Measurements from ENCODE around the gene EPB41L4B. TPM values are rescaled to one million over a fixed set of nuclear protein-coding genes. Genes with fewer than 3 reads are reported as not detected.

Gene EPB41L4B
- total and polyA plus RNA-seq, 4 experiments from 2014 or later = not detected

GRCh38 chr9:109203761-109204360 lies 117.0 kb downstream of the EPB41L4B start:
- H3K36me3 Mint-ChIP-seq = no peaks in the 10 kb centered on the region
- Histone ChIP-seq H3K27ac (ENCODE audit: low read depth, low read length) (no peak overlapping the region), H3K27me3 (ENCODE audit: insufficient read depth, low read length) (no peaks in the 10 kb centered on the region), H3K4me3 (ENCODE audit: low read length in 2 of 2) (no peak overlapping the region), H3K36me3 (ENCODE audit: insufficient read depth, low read length) (no peaks in the 10 kb centered on the region), H3K9me3 (ENCODE audit: control insufficient read depth in 1 of 2, low read length in 2 of 2) (no peaks in the 10 kb centered on the region), H3K4me1 (ENCODE audit: insufficient read depth, low read length) (no peaks in the 10 kb centered on the region)
- peaks cover 0 to 2% (median 0%) of the 10 kb centered on the region in 8 donors for H3K9me3 Mint-ChIP-seq
- H3K27me3 Mint-ChIP-seq = peaks cover 3 to 13% of the 10 kb centered on the region in 2 donors
- no peak overlapping the region for H3K27ac Mint-ChIP-seq
- ChIA-PET POLR2A (ENCODE audit: partially characterized antibody) (no interaction called here), CTCF (ENCODE audit: partially characterized antibody) (no interaction called here)
- intact Hi-C loops (cut with micrococcal nuclease) = no loop called here
- no peak for DNase-seq
- no peak overlapping the region for H3K4me3 Mint-ChIP-seq
- no peaks in the 10 kb centered on the region for H3K4me1 Mint-ChIP-seq

GRCh38 chr9:109199676-109200075 lies 121.2 kb downstream of the EPB41L4B start:
- H3K4me1 Mint-ChIP-seq = no peaks in the 10 kb centered on the region
- peaks cover 0 to 2% (median 0%) of the 10 kb centered on the region in 8 donors for H3K9me3 Mint-ChIP-seq
- Histone ChIP-seq H3K27ac (ENCODE audit: low read depth, low read length) (no peak overlapping the region), H3K4me1 (ENCODE audit: insufficient read depth, low read length) (no peaks in the 10 kb centered on the region), H3K9me3 (ENCODE audit: control insufficient read depth in 1 of 2, low read length in 2 of 2) (no peaks in the 10 kb centered on the region), H3K4me3 (ENCODE audit: low read length in 2 of 2) (no peak overlapping the region), H3K27me3 (ENCODE audit: insufficient read depth, low read length) (no peaks in the 10 kb centered on the region), H3K36me3 (ENCODE audit: insufficient read depth, low read length) (no peaks in the 10 kb centered on the region)
- no peak overlapping the region for H3K4me3 Mint-ChIP-seq
- no peak for DNase-seq
- ChIA-PET CTCF (ENCODE audit: partially characterized antibody) (interaction anchor here (1.0 kb wide), 1 partner anchor 249 kb away, joined by 3 read pairs; no protein-coding TSS in a partner anchor), POLR2A (ENCODE audit: partially characterized antibody) (no interaction called here)
- intact Hi-C loops (cut with micrococcal nuclease) = loop anchor here (10.0 kb wide), 2 partner anchors 105 to 315 kb away; no protein-coding TSS in a partner anchor
- H3K36me3 Mint-ChIP-seq = no peaks in the 10 kb centered on the region
- no peak overlapping the region for H3K27ac Mint-ChIP-seq
- H3K27me3 Mint-ChIP-seq = peaks cover 3 to 11% of the 10 kb centered on the region in 2 donors

- no peaks in the 10 kb centered on the region for H3K36me3 ChIP-seq (ENCODE audit: insufficient read depth, low read length)
- H3K4me1 ChIP-seq (ENCODE audit: insufficient read depth, low read length) = no peaks in the 10 kb centered on the region
- Mint-ChIP-seq H3K36me3 (no peaks in the 10 kb centered on the region), H3K9me3 (peaks cover 0 to 2% (median 0%) of the 10 kb centered on the region in 8 donors), H3K27me3 (peaks cover 3 to 11% of the 10 kb centered on the region in 2 donors), H3K4me1 (no peaks in the 10 kb centered on the region), H3K27ac (no peak overlapping the region), H3K4me3 (no peak overlapping the region)
- CTCF ChIA-PET (ENCODE audit: partially characterized antibody) = interaction anchor here (0.6 to 1.0 kb wide), 2 partner anchors 248 to 1880 kb away, joined by 3 read pairs; no protein-coding TSS in a partner anchor
- no peak overlapping the region for H3K27ac ChIP-seq (ENCODE audit: low read depth, low read length)
- DNase-seq = peak in 1 of 5 donors; percentile 4
- no peaks in the 10 kb centered on the region for H3K27me3 ChIP-seq (ENCODE audit: insufficient read depth, low read length)
- no peak overlapping the region for H3K4me3 ChIP-seq (ENCODE audit: low read length in 2 of 2)
- intact Hi-C loops (cut with micrococcal nuclease) = loop anchor here (10.0 kb wide), 2 partner anchors 104 to 314 kb away; no protein-coding TSS in a partner anchor
- POLR2A ChIA-PET (ENCODE audit: partially characterized antibody) = no interaction called here
- no peaks in the 10 kb centered on the region for H3K9me3 ChIP-seq (ENCODE audit: control insufficient read depth in 1 of 2, low read length in 2 of 2)
Measured at GRCh38 chr9:109198736-109199382, 122.0 kb downstream of the EPB41L4B start.

GRCh38 chr9:109193974-109194556 lies 126.8 kb downstream of the EPB41L4B start:
- no peaks in the 10 kb centered on the region for H3K9me3 ChIP-seq (ENCODE audit: control insufficient read depth in 1 of 2, low read length in 2 of 2)
- no peaks in the 10 kb centered on the region for H3K36me3 ChIP-seq (ENCODE audit: insufficient read depth, low read length)
- ChIA-PET CTCF (ENCODE audit: partially characterized antibody) (no interaction called here), POLR2A (ENCODE audit: partially characterized antibody) (no interaction called here)
- no peak for DNase-seq
- Mint-ChIP-seq H3K9me3 (no peaks in the 10 kb centered on the region), H3K36me3 (no peaks in the 10 kb centered on the region), H3K4me1 (no peaks in the 10 kb centered on the region), H3K27me3 (peaks cover 0 to 6% of the 10 kb centered on the region in 2 donors), H3K27ac (no peak overlapping the region), H3K4me3 (no peak overlapping the region)
- no peaks in the 10 kb centered on the region for H3K4me1 ChIP-seq (ENCODE audit: insufficient read depth, low read length)
- no peak overlapping the region for H3K4me3 ChIP-seq (ENCODE audit: low read length in 2 of 2)
- H3K27ac ChIP-seq (ENCODE audit: low read depth, low read length) = no peak overlapping the region
- intact Hi-C loops (cut with micrococcal nuclease) = loop anchor here (10.0 kb wide), 2 partner anchors 99 to 309 kb away; no protein-coding TSS in a partner anchor
- no peaks in the 10 kb centered on the region for H3K27me3 ChIP-seq (ENCODE audit: insufficient read depth, low read length)

- no peaks in the 10 kb centered on the region for H3K4me1 Mint-ChIP-seq
- no peak overlapping the region for H3K4me3 ChIP-seq (ENCODE audit: low read length in 2 of 2)
- no peaks in the 10 kb centered on the region for H3K27me3 Mint-ChIP-seq
- no peaks in the 10 kb centered on the region for H3K36me3 Mint-ChIP-seq
- no peak for DNase-seq
- no peaks in the 10 kb centered on the region for H3K27me3 ChIP-seq (ENCODE audit: insufficient read depth, low read length)
- H3K9me3 Mint-ChIP-seq = no peaks in the 10 kb centered on the region
- no peak overlapping the region for H3K27ac Mint-ChIP-seq
- H3K9me3 ChIP-seq (ENCODE audit: control insufficient read depth in 1 of 2, low read length in 2 of 2) = no peaks in the 10 kb centered on the region
- CTCF ChIA-PET (ENCODE audit: partially characterized antibody) = no interaction called here
- no peak overlapping the region for H3K27ac ChIP-seq (ENCODE audit: low read depth, low read length)
- intact Hi-C loops (cut with micrococcal nuclease) = loop anchor here (10.0 kb wide), 2 partner anchors 98 to 308 kb away; no protein-coding TSS in a partner anchor
- H3K4me1 ChIP-seq (ENCODE audit: insufficient read depth, low read length) = no peaks in the 10 kb centered on the region
- POLR2A ChIA-PET (ENCODE audit: partially characterized antibody) = no interaction called here
- H3K4me3 Mint-ChIP-seq = no peak overlapping the region
- H3K36me3 ChIP-seq (ENCODE audit: insufficient read depth, low read length) = no peaks in the 10 kb centered on the region
Measured at GRCh38 chr9:109192732-109193361, 128.0 kb downstream of the EPB41L4B start.

DNA sequence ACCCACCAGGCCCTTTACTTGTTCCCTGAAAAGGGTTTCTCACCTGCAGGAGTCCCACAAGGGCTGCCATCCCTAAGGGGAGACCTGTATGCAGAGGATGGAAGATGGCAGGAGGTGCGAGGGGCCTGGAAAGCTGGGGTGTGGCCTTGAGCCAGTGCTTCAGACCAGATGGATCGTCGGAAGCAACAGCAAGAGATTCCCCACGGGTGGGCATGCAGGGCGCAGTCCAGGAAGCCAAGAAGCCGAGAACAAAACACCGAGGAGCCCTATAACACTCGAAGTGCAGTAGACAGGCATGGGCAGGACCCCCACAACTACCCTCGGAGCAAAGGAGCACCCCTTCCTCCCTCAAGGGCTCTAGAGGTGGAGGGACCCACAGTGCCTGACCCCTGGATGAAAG lies 129.1 kb downstream of the EPB41L4B start:
- no peaks in the 10 kb centered on the region for H3K27me3 Mint-ChIP-seq
- no peaks in the 10 kb centered on the region for H3K9me3 Mint-ChIP-seq
- H3K4me3 ChIP-seq (ENCODE audit: low read length in 2 of 2) = no peak overlapping the region
- intact Hi-C loops (cut with micrococcal nuclease) = loop anchor here (10.0 kb wide), 2 partner anchors 97 to 307 kb away; no protein-coding TSS in a partner anchor
- no peaks in the 10 kb centered on the region for H3K36me3 Mint-ChIP-seq
- H3K27me3 ChIP-seq (ENCODE audit: insufficient read depth, low read length) = no peaks in the 10 kb centered on the region
- no peaks in the 10 kb centered on the region for H3K36me3 ChIP-seq (ENCODE audit: insufficient read depth, low read length)
- ChIA-PET POLR2A (ENCODE audit: partially characterized antibody) (no interaction called here), CTCF (ENCODE audit: partially characterized antibody) (no interaction called here)
- H3K27ac Mint-ChIP-seq = no peak overlapping the region
- H3K9me3 ChIP-seq (ENCODE audit: control insufficient read depth in 1 of 2, low read length in 2 of 2) = no peaks in the 10 kb centered on the region
- no peaks in the 10 kb centered on the region for H3K4me1 Mint-ChIP-seq
- DNase-seq = no peak
- no peak overlapping the region for H3K4me3 Mint-ChIP-seq
- H3K27ac ChIP-seq (ENCODE audit: low read depth, low read length) = no peak overlapping the region
- no peaks in the 10 kb centered on the region for H3K4me1 ChIP-seq (ENCODE audit: insufficient read depth, low read length)

GRCh38 chr9:109190151-109190550 lies 130.7 kb downstream of the EPB41L4B start:
- no peak overlapping the region for H3K4me3 Mint-ChIP-seq
- Histone ChIP-seq H3K27me3 (ENCODE audit: insufficient read depth, low read length) (no peaks in the 10 kb centered on the region), H3K27ac (ENCODE audit: low read depth, low read length) (no peak overlapping the region), H3K4me1 (ENCODE audit: insufficient read depth, low read length) (no peaks in the 10 kb centered on the region), H3K4me3 (ENCODE audit: low read length in 2 of 2) (no peak overlapping the region), H3K36me3 (ENCODE audit: insufficient read depth, low read length) (no peaks in the 10 kb centered on the region), H3K9me3 (ENCODE audit: control insufficient read depth in 1 of 2, low read length in 2 of 2) (no peaks in the 10 kb centered on the region)
- ChIA-PET POLR2A (ENCODE audit: partially characterized antibody) (no interaction called here), CTCF (ENCODE audit: partially characterized antibody) (no interaction called here)
- no peak for DNase-seq
- intact Hi-C loops (cut with micrococcal nuclease) = loop anchor here (10.0 kb wide), 2 partner anchors 95 to 305 kb away; no protein-coding TSS in a partner anchor
- H3K4me1 Mint-ChIP-seq = no peaks in the 10 kb centered on the region
- H3K9me3 Mint-ChIP-seq = no peaks in the 10 kb centered on the region
- no peaks in the 10 kb centered on the region for H3K36me3 Mint-ChIP-seq
- H3K27me3 Mint-ChIP-seq = no peaks in the 10 kb centered on the region
- H3K27ac Mint-ChIP-seq = no peak overlapping the region

Data from CD4-positive, alpha-beta memory T cell (primary cell).